ENCODE results near the gene FBLN2. TPM values are rescaled to one million over a fixed set of nuclear protein-coding genes. Genes with fewer than 3 reads are reported as not detected.

The FBLN2 gene
- total and polyA plus RNA-seq, 10 of the 15 experiments (the other 5 are each of a cell fraction or from before 2014, with no cell fraction given), result 0.03 to 0.41 (median 0.12) TPM; not detected in 2

DNA sequence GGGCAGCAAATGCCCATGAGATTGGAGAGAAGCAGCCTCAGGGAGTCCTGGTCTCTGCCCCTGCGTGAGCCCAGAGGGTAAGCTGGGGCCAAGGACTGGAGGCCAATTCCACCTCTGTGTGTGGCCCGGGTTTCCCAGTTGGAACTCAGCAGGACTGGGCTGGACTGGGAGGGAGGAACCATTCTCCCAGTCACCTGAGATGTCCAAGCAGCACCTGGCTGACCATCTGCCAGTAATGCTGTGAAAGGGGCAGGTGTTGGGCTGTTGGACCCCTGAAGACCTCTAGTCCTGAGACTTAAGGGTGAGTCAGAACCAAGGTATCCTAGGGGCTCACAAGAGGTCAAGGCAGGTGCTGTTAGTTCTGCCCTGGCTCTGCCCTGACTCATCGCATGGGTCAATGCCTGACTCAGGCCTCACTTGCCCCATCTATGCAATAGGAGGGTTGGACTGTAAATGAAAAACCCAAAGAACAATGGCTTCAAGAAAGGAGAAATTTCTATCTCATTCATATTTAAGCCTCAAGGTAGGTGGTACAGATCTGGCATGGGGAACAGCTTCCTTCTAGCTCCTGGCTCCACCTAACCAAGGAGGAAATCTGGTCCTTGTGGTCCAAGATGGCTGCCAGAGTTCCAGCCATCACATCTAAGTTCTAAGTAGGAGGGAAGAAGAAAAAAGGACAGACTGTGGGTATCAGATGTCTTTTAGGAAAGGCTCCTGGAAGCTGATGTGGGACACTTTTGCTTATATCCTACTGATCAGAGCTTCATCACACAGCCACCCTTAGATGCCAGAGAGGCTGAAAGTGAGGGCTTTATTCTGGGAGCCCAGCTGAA lies 111.3 kb downstream of the FBLN2 start (continued):
- TF ChIP-seq CUX1 (IDR thresholded peaks at IDR 0.05; ENCODE audit: insufficient replicate concordance, low read depth, low read length) (no peak), TCF12 (IDR thresholded peaks at IDR 0.05; ENCODE audit: low read depth, low read length) (no peak), KLF5 (IDR thresholded peaks at IDR 0.05; ENCODE audit: partially characterized antibody) (no peak), BACH1 (IDR thresholded peaks at IDR 0.05; ENCODE audit: borderline replicate concordance) (no peak), TCF7 (IDR thresholded peaks at IDR 0.05; ENCODE audit: borderline replicate concordance) (no peak), IKZF2 (IDR thresholded peaks at IDR 0.05) (no peak)

GRCh38 chr3:13661121-13661520 lies 112.2 kb downstream of the FBLN2 start:
- ATAC-seq (no peak), FAIRE-seq (no peak), DNase-seq (ENCODE audit: low read depth, low spot score) (no peak)
- in situ Hi-C loops (cut with MboI), result no loop called here
- no peak overlapping the region for H3K4me3 ChIP-seq
- no peak overlapping the region for H3K27ac ChIP-seq (ENCODE audit: control insufficient read depth, insufficient read depth)
- no peaks in the 10 kb centered on the region for H3K79me2 ChIP-seq (ENCODE audit: control insufficient read depth, insufficient read depth, low read length)
- WGBS (ENCODE audit: insufficient coverage, insufficient replicate concordance, low lambda C conversion rate, missing lambda C conversion rate), result 37% methylated on average over 14 of the region's 16 CpGs
- ChIA-PET CTCF (no interaction called here), SMC1A (ENCODE audit: uncharacterized antibody, unreplicated experiment) (no interaction called here), POLR2A (interaction anchor here (0.6 kb wide), 1 partner anchor 1264 kb away, joined by 8 read pairs; no protein-coding TSS in a partner anchor), RAD21 (ENCODE audit: unreplicated experiment) (no interaction called here)
- peaks cover 2 to 3% of the 10 kb centered on the region in 2 experiments; a peak in 1 of 4 replicates for H3K27me3 ChIP-seq (replicated peaks in 1 of 2; ENCODE audit: control insufficient read depth in 2 of 2, insufficient read depth in 2 of 2, low read length in 1 of 2)
- H3K36me3 ChIP-seq (ENCODE audit: control insufficient read depth in 2 of 2, insufficient read depth in 2 of 2, low read length in 1 of 2), result no peaks in the 10 kb centered on the region
- H3K4me2 ChIP-seq (ENCODE audit: control insufficient read depth, insufficient read depth), result no peak overlapping the region
- intact Hi-C loops (cut with micrococcal nuclease; ENCODE audit: unreplicated experiment), result no loop called here
- H3K9me3 ChIP-seq (replicated peaks; ENCODE audit: control insufficient read depth, insufficient read depth, low read length), result no peaks in the 10 kb centered on the region
- no peaks in the 10 kb centered on the region for H3K4me1 ChIP-seq (ENCODE audit: control insufficient read depth, insufficient read depth, low read length)
- BruUV-seq (replicated peaks), result no TSS peak
- no peaks in the 10 kb centered on the region for H4K20me1 ChIP-seq (ENCODE audit: control insufficient read depth, insufficient read depth)
- no peak overlapping the region for H2AFZ ChIP-seq (ENCODE audit: control insufficient read depth, low read depth, low read length)
- no peak overlapping the region for H3K9ac ChIP-seq (ENCODE audit: control insufficient read depth, insufficient read depth, low read length)
- no peak for TF ChIP-seq FOS (IDR thresholded peaks at IDR 0.05; ENCODE audit: borderline replicate concordance, extremely low read depth, insufficient read length)
- TF ChIP-seq ZNF217 (IDR thresholded peaks at IDR 0.05), result no peak
- TF ChIP-seq GABPA (IDR thresholded peaks at IDR 0.05; ENCODE audit: low read depth), result no peak
- no peak for TF ChIP-seq RBBP5 (conservative IDR thresholded peaks at IDR 0.05)
- TF ChIP-seq CEBPZ (IDR thresholded peaks at IDR 0.05; ENCODE audit: low read depth, low read length), result no peak
- no peak for TF ChIP-seq BMI1 (IDR thresholded peaks at IDR 0.05; ENCODE audit: borderline replicate concordance)
- no peak for TF ChIP-seq CHD4 (IDR thresholded peaks at IDR 0.05)
- no peak for TF ChIP-seq CREM (IDR thresholded peaks at IDR 0.05; ENCODE audit: low read depth)
- TF ChIP-seq SMAD5 (IDR thresholded peaks at IDR 0.05; ENCODE audit: low read depth), result no peak

Data from GM12878 (cell line).